Measurements from ENCODE around the gene ALPL. TPM values are rescaled to one million over a fixed set of nuclear protein-coding genes. Genes with fewer than 3 reads are reported as not detected.
A peak's percentile ranks its signal among the peaks of the same experiment; 100 is the strongest.

The ALPL gene
- total RNA-seq, 1 experiment from 2014 or later: not detected

DNA sequence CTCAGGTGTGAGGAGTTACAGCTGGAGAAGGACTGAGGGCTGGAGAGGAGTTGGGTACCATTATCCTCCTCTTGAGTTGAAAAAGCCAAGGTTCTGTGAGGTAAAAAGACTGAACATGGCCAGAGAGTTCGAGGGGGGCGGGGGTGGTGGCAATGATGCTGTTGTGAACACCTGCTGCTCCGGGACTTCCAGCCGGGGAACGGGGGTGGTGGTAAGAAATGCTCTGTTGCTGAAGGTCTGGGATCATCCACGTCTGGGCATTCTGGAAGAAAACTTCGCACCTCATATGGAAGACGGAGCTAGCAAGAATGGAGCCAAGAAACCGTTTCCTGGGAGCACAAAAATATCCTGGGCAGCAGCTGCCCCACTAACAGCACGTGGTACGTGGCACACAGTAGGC, 20.1 kb upstream of the ALPL start:
- CTCF ChIA-PET: interaction anchor here (1.2 kb wide), 1 partner anchor 121 kb away, joined by 4 read pairs; no protein-coding TSS in a partner anchor
- Histone ChIP-seq H3K9me3 (ENCODE audit: insufficient read depth, low read depth) (no peaks in the 10 kb centered on the region), H3K4me1 (replicated peaks; ENCODE audit: insufficient read depth) (no peaks in the 10 kb centered on the region), H3K27me3 (ENCODE audit: insufficient read depth, low read depth) (no peaks in the 10 kb centered on the region), H3K36me3 (ENCODE audit: low read depth) (no peaks in the 10 kb centered on the region), H3K9me2 (ENCODE audit: insufficient read depth) (no peaks in the 10 kb centered on the region), H3K27ac (no peak overlapping the region), H4K20me1 (ENCODE audit: insufficient read depth) (no peaks in the 10 kb centered on the region), H3K4me3 (no peak overlapping the region), H3K4me2 (no peak overlapping the region), H3F3A (ENCODE audit: insufficient read depth, low read depth) (no peaks in the 10 kb centered on the region), H3K79me2 (ENCODE audit: low read depth) (no peaks in the 10 kb centered on the region), H2AFZ (no peak overlapping the region)
- intact Hi-C loops (cut with micrococcal nuclease; ENCODE audit: unreplicated experiment): no loop called here
- POLR2A ChIA-PET (ENCODE audit: unreplicated experiment): no interaction called here
- no TSS peak for BruUV-seq (replicated peaks)
- TF ChIP-seq, protein P1, sequence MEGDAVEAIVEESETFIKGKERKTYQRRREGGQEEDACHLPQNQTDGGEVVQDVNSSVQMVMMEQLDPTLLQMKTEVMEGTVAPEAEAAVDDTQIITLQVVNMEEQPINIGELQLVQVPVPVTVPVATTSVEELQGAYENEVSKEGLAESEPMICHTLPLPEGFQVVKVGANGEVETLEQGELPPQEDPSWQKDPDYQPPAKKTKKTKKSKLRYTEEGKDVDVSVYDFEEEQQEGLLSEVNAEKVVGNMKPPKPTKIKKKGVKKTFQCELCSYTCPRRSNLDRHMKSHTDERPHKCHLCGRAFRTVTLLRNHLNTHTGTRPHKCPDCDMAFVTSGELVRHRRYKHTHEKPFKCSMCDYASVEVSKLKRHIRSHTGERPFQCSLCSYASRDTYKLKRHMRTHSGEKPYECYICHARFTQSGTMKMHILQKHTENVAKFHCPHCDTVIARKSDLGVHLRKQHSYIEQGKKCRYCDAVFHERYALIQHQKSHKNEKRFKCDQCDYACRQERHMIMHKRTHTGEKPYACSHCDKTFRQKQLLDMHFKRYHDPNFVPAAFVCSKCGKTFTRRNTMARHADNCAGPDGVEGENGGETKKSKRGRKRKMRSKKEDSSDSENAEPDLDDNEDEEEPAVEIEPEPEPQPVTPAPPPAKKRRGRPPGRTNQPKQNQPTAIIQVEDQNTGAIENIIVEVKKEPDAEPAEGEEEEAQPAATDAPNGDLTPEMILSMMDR (conservative IDR thresholded peaks at IDR 0.05): no peak
- TF ChIP-seq EZH2 (IDR thresholded peaks at IDR 0.05; ENCODE audit: low read depth): no peak
- no peak for DNase-seq

DNA sequence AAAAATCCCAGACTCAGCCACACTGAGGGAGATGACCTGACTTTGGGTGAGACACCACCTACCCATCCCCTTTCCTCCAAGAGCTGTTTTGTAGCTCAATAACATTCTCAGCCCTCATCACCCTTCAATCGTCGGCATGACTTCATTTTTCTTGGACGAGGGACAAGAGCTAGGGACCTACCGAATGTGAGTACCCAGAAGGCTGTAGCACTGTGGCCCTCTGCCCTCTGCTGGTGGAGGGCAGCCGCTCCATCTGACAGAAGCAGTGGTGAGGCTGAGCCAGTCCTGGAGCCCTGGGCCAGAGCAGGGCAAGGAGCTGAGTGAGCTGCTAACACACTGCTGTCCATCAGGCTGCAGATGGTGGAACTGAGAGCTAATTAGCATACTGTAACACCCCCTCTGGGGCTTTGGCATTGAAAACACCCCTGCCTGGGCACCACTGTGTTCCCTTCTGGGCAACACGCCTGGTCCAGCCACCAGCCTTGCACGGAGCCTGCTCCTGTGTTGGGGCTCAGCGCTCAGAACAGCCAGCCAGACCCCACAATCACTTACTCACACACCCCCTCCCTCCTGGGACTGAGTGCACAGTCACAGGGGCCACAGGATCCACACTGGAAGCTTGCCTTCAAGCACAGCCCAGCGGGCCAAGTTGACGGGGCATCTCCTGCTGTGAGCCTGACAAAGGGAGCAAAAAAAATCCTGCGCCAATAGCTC, 18.3 kb upstream of the ALPL start:
- Histone ChIP-seq H3K27me3 (ENCODE audit: insufficient read depth, low read depth) (no peaks in the 10 kb centered on the region), H3F3A (ENCODE audit: insufficient read depth, low read depth) (no peaks in the 10 kb centered on the region), H3K4me1 (replicated peaks; ENCODE audit: insufficient read depth) (no peaks in the 10 kb centered on the region), H2AFZ (no peak overlapping the region), H3K9me2 (ENCODE audit: insufficient read depth) (no peaks in the 10 kb centered on the region), H3K79me2 (ENCODE audit: low read depth) (no peaks in the 10 kb centered on the region), H3K4me3 (no peak overlapping the region), H3K9me3 (ENCODE audit: insufficient read depth, low read depth) (no peaks in the 10 kb centered on the region), H3K27ac (no peak overlapping the region), H3K4me2 (no peak overlapping the region), H3K36me3 (ENCODE audit: low read depth) (no peaks in the 10 kb centered on the region), H4K20me1 (ENCODE audit: insufficient read depth) (no peaks in the 10 kb centered on the region)
- CTCF ChIA-PET: interaction anchor here (2.6 kb wide), 1 partner anchor 121 kb away, joined by 18 read pairs; no protein-coding TSS in a partner anchor
- BruUV-seq (replicated peaks): no TSS peak
- peak; percentile 27 to 44 for DNase-seq
- intact Hi-C loops (cut with micrococcal nuclease; ENCODE audit: unreplicated experiment): no loop called here
- no peak for TF ChIP-seq EZH2 (IDR thresholded peaks at IDR 0.05; ENCODE audit: low read depth)
- TF ChIP-seq, protein P1 (conservative IDR thresholded peaks at IDR 0.05): peak; percentile 63
- POLR2A ChIA-PET (ENCODE audit: unreplicated experiment): no interaction called here

DNA sequence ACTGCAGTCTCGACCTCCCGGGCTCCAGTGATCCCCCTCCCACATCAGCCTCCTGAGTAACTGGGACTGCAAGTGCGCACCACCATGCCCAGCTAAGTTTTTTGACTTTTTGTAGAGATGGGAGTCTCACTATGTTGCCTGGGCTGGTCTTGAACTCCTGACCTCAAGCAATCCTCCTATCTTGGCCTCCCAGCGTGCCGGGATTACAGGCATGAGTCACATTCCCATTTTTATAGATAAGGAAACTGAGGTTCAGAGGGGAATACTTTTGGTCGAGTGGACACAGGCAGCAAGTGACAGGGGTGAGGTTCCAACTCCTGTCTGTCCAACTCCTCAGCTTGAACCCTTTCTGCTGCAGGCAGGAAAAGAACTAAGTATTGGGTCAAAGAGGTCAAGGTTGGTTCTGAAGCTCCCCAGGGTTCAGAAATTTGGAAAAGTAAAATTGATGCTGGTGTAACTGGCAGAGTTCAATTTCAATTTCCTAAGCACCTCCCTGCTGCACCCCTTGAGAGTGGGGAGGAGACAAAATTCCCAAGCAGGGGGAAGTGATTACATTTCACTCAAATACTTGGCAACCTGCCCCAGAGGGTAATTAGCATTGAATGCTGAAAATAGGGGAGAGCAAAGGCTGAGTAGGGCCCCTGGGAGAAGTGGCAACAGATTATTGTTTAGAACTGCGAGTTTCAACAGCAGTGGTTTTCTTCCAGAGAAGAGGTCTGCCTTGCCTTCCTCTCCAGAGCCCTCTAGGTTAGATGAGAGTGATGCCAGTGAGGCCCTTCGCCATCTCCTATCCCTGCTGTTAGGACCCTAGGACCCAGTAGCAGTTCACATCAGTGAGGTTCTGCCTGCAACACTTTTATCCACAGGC, 17.5 kb upstream of the ALPL start:
- no peaks in the 10 kb centered on the region for H3K79me2 ChIP-seq (ENCODE audit: low read depth)
- intact Hi-C loops (cut with micrococcal nuclease; ENCODE audit: unreplicated experiment): no loop called here
- H3K27me3 ChIP-seq (ENCODE audit: insufficient read depth, low read depth): no peaks in the 10 kb centered on the region
- no peaks in the 10 kb centered on the region for H4K20me1 ChIP-seq (ENCODE audit: insufficient read depth)
- no peaks in the 10 kb centered on the region for H3K9me3 ChIP-seq (ENCODE audit: insufficient read depth, low read depth)
- H2AFZ ChIP-seq: no peak overlapping the region
- BruUV-seq (replicated peaks): no TSS peak
- ChIA-PET POLR2A (ENCODE audit: unreplicated experiment) (no interaction called here), CTCF (interaction anchor here (2.6 kb wide), 1 partner anchor 121 kb away, joined by 18 read pairs; no protein-coding TSS in a partner anchor)
- H3K4me2 ChIP-seq: no peak overlapping the region
- no peaks in the 10 kb centered on the region for H3K4me1 ChIP-seq (replicated peaks; ENCODE audit: insufficient read depth)
- H3K9me2 ChIP-seq (ENCODE audit: insufficient read depth): no peaks in the 10 kb centered on the region
- no peak overlapping the region for H3K4me3 ChIP-seq
- H3F3A ChIP-seq (ENCODE audit: insufficient read depth, low read depth): no peaks in the 10 kb centered on the region
- peak in 1 of 2 experiments; percentile 27 for DNase-seq
- H3K36me3 ChIP-seq (ENCODE audit: low read depth): no peaks in the 10 kb centered on the region
- no peak overlapping the region for H3K27ac ChIP-seq
- TF ChIP-seq, protein P1 (conservative IDR thresholded peaks at IDR 0.05): no peak
- no peak for TF ChIP-seq EZH2 (IDR thresholded peaks at IDR 0.05; ENCODE audit: low read depth)
